Keratinocyte (primary cell): Measurements from ENCODE around the gene DDX11.
"Not testable (repeated sequence)": the region's sequence is repeated elsewhere in the genome, so short reads cannot be mapped to it uniquely, and the experiment has no call there.

ENCODE experiments used
- CTCF ChIP-seq, 3 experiments: IDR thresholded peaks in 1 of 3; conservative IDR thresholded peaks in 1 of 3; optimal IDR thresholded peaks in 1 of 3; 2 replicates in 2 of 3; 3 replicates in 1 of 3; pipeline versions ENCODE3 to v1.5.1; 2011; ENCODE audit warnings: low read length in 3 of 3, mild to moderate bottlenecking in 3 of 3, moderate library complexity in 2 of 3, control low read depth in 1 of 3, inconsistent platforms in 1 of 3; ENCODE audit not compliant: insufficient read depth in 2 of 3; ENCODE audit errors: extremely low read depth in 1 of 3
- EZH2 ChIP-seq: IDR thresholded peaks from one replicate; pipeline ENCODE4 v1.6.1; 2012; ENCODE audit warnings: inconsistent platforms, mild to moderate bottlenecking, low read length, moderate library complexity

- not testable (repeated sequence) for TF ChIP-seq CTCF (optimal IDR thresholded peaks at IDR 0.05 in 1 of 3, IDR thresholded peaks at IDR 0.05 in 1 of 3, conservative IDR thresholded peaks at IDR 0.05 in 1 of 3; ENCODE audit: extremely low read depth in 1 of 3, insufficient read depth in 2 of 3, low read length in 3 of 3); EZH2
Measured at GRCh38 chr12:31098363-31098762, 24.7 kb downstream of the DDX11 start.
